Fibroblast of lung (primary cell): ENCODE results near the gene C5orf63.

Experiments
- EZH2 ChIP-seq: IDR thresholded peaks from 2 replicates; pipeline ENCODE4 v1.5.1; 2012; ENCODE audit warnings: low read length, control low read depth, mild to moderate bottlenecking; ENCODE audit errors: missing control alignments
- TF ChIP-seq, protein P1 (sequence below), 2 donors: IDR thresholded peaks in 1 of 2; conservative IDR thresholded peaks in 1 of 2; 1 replicate in 1 of 2; 2 replicates in 1 of 2; pipeline ENCODE4 v1.5.1; 2011 to 2012; ENCODE audit warnings: low read length in 2 of 2, control low read depth in 1 of 2, inconsistent platforms in 1 of 2, low read depth in 1 of 2, mild to moderate bottlenecking in 1 of 2

DNA sequence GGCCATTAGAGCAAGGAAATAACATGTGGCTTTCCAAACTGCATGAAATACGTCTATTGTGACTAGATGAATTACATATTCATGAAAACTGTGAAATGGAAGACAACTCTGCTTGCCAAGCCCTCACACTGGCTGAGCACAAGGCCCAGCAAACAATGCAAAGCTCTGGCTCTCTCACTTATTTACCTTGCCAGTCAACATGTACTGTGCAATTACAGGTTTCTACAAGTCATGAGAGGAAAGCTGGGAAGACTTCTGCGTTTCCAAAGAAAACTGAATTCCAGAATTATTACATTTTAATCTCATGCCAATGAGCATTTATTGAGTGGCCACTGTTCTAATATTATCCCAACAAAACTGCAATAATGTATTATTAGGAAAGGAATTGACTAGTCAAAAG, 12.1 kb upstream of the C5orf63 start:
- TF ChIP-seq, protein P1, sequence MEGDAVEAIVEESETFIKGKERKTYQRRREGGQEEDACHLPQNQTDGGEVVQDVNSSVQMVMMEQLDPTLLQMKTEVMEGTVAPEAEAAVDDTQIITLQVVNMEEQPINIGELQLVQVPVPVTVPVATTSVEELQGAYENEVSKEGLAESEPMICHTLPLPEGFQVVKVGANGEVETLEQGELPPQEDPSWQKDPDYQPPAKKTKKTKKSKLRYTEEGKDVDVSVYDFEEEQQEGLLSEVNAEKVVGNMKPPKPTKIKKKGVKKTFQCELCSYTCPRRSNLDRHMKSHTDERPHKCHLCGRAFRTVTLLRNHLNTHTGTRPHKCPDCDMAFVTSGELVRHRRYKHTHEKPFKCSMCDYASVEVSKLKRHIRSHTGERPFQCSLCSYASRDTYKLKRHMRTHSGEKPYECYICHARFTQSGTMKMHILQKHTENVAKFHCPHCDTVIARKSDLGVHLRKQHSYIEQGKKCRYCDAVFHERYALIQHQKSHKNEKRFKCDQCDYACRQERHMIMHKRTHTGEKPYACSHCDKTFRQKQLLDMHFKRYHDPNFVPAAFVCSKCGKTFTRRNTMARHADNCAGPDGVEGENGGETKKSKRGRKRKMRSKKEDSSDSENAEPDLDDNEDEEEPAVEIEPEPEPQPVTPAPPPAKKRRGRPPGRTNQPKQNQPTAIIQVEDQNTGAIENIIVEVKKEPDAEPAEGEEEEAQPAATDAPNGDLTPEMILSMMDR (conservative IDR thresholded peaks at IDR 0.05 in 1 of 2, IDR thresholded peaks at IDR 0.05 in 1 of 2; ENCODE audit: low read depth in 1 of 2, low read length in 2 of 2) = no peak
- TF ChIP-seq EZH2 = no peak
